SK-N-MC (cell line): Measurements from ENCODE around the gene JADE2.
"Not testable (repeated sequence)": the region's sequence is repeated elsewhere in the genome, so short reads cannot be mapped to it uniquely, and the experiment has no call there.

Experiments
- DNase-seq: peaks from one replicate; pipeline ENCODE4 v3.0.0-alpha.2; 2011; ENCODE audit warnings: low read depth, low spot score
- H3K27ac ChIP-seq: fragments of 200-600 bp; sonication (generic); 2 replicates; pipeline ENCODE4 v1.5.1; 2016; ENCODE audit warnings: mixed run types
- H3K36me3 ChIP-seq: fragments of 200-600 bp; sonication (generic); 2 replicates; pipeline ENCODE4 v1.6.1; 2017; ENCODE audit warnings: antibody characterized with exemption, low read length, mixed read lengths; ENCODE audit not compliant: insufficient read depth
- H3K4me3 ChIP-seq: fragments of 200-600 bp; sonication (generic); 2 replicates; pipeline ENCODE4 v1.5.1; 2016
- H3K9ac ChIP-seq: fragments of 200-600 bp; sonication (generic); 2 replicates; pipeline ENCODE4 v1.8.0; 2017; ENCODE audit warnings: mixed run types, mixed read lengths; ENCODE audit not compliant: insufficient read length
- H3K9me3 ChIP-seq: fragments of 200-600 bp; sonication (generic); 2 replicates; pipeline ENCODE4 v1.6.1; 2017; ENCODE audit warnings: low read depth, mild to moderate bottlenecking, antibody characterized with exemption, low read length, moderate library complexity, mixed read lengths
- EZH2 ChIP-seq: fragments of 200-600 bp; sonication (generic); IDR thresholded peaks from one replicate; pipeline ENCODE4 v1.6.1; 2017; ENCODE audit warnings: antibody characterized with exemption
- FOXP2 ChIP-seq: optimal IDR thresholded peaks from 2 replicates; pipeline ENCODE3; 2011; ENCODE audit warnings: mild to moderate bottlenecking, moderate library complexity; ENCODE audit not compliant: insufficient read depth; ENCODE audit errors: extremely low read length, control extremely low read depth
- POLR2AphosphoS5 ChIP-seq: IDR thresholded peaks from 2 replicates; pipeline ENCODE4 v1.6.1; 2012; ENCODE audit warnings: mild to moderate bottlenecking, low read depth, low read length, borderline replicate concordance

Gene JADE2

DNA sequence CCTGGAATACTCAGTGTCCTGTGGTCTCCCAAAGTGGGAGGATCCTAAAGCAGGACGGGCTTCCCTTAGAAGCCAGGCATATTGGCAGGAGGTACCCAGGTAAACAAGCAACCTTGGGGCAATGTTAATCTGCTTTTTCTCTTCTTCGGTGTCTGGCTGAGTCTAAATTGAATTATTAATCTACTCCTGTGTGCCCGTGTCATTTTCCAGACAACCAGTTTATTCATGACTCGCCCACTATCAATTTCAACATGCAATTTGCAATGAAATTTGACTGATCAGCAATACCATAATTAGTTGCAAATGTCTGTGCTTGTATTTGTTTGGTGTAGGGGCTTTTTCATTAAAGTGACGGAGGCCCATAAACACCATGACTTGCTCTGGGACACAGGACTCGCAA, 32.9 kb upstream of the JADE2 start:
- H3K4me3 ChIP-seq: peak overlapping the region; percentile 38
- DNase-seq: peak; percentile 20
- H3K9me3 ChIP-seq: no peaks in the 10 kb centered on the region
- peak; percentile 26 for TF ChIP-seq FOXP2
- TF ChIP-seq EZH2: no peak
- H3K36me3 ChIP-seq: no peaks in the 10 kb centered on the region
- peak overlapping the region; percentile 24 for H3K9ac ChIP-seq
- H3K27ac ChIP-seq: peak overlapping the region; percentile 49; the same call in 1 of the 2 replicates

DNA sequence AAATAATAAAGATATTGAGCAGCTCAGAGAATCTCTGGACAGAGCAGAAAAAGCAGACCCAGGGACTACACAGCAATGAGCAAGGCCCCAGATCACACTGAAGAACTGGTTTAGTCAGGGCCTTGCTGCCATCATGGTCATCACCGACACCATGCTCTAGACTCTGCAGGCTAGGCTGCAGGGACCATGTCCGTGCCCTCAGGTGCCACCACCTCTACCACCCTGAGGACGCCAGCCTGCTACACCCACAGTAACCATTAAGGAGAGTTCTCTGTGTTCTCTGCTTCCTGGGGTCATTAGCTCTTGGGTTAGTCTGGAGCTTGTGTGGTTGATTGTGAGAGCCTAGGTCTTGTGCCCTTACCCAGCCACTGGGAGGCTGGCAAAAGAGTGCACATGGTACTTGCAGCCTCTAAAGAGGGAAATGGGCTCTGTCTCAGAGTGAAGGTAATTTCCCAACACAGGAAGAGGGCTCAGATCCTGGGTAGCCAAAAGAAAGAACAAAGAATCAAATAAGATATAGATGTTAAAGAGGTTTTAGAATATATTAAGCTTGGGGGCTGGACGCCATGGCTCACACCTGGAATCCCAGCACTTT, 31.9 kb upstream of the JADE2 start:
- H3K4me3 ChIP-seq: no peak overlapping the region
- no peaks in the 10 kb centered on the region for H3K9me3 ChIP-seq
- H3K27ac ChIP-seq: no peak overlapping the region
- TF ChIP-seq FOXP2 (no peak), POLR2AphosphoS5 (no peak), EZH2 (no peak)
- H3K36me3 ChIP-seq: no peaks in the 10 kb centered on the region
- no peak overlapping the region for H3K9ac ChIP-seq
- no peak for DNase-seq

DNA sequence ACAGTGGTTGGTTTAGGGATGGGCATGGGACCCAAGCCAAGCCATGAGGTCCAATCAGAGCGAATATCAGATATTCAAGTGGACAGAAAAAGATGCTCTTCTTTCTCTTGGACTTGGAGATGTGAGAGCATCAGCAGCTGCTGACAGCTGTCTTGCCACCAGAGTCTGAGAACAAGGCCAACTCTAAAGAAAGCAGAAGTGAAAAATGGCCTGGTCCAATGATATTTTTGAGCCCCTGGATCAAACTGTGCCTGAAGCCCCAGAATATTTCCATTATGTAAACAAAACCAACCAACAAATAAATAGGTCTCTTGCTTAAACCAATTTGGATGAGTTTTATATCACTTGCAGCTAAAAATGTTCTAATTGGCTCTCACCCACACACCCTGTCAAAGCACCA, 30.7 kb upstream of the JADE2 start:
- no peak for DNase-seq
- TF ChIP-seq EZH2: no peak
- no peak for TF ChIP-seq FOXP2
- no peak for TF ChIP-seq POLR2AphosphoS5

DNA sequence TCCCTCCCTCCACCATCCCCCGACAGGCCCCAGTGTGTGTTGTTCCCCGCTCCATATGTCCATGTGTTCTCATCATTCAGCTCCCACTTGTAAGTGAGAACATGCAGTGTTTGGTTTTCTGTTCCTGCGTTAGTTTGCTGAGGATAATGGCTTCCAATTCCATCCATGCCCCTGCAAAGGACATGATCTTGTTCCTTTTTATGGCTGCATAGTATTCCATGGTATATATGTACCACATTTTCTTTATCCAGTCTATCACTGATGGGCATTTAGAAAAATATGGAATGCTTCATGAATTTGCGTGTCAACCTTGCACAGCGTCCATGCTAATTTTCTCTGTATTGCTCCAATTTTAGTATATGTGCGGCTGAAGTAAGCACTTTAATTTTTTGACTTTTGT, 25.6 kb upstream of the JADE2 start:
- not testable (repeated sequence) for DNase-seq, H3K27ac ChIP-seq, H3K36me3 ChIP-seq, H3K9ac ChIP-seq, H3K9me3 ChIP-seq, H3K4me3 ChIP-seq

More for the DNA sequence above, 30.7 kb upstream of the JADE2 start:
- no peak overlapping the region for H3K27ac ChIP-seq
- H3K9ac ChIP-seq: no peak overlapping the region
- H3K36me3 ChIP-seq: no peaks in the 10 kb centered on the region
- no peaks in the 10 kb centered on the region for H3K9me3 ChIP-seq
- H3K4me3 ChIP-seq: no peak overlapping the region

DNA sequence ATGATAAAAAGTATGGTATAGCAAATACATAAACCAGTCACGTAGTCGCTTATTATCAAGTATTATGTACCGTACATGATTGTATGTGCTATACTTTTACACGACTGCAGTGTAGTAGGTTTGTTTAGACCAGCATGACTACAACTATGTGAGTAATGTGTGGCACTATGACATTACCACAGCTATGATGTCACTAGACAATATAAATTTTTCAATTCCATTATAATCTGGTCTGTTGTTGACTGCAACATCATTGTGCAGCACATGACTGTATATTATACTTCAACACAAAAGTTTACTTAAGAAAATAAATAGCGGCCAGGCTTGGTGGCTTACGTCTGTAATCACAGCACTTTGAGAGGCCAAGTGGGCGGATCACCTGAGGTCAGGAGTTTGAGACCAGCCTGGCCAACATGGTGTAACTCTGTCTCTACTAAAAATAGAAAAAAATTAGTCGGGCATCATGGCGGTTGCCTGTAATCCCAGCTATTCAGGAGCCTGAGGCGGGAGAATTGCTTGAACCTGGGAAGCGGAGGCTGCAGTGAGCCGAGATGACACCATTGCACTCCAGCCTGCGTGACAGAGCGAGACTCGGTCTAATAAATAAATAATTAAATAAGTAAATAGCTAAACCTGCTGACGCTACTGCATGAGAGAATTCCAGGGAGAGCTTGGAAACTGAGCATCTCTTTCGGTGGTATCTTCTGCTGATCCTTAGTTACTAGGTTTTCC, 24.6 kb upstream of the JADE2 start:
- Histone ChIP-seq H3K27ac (no peak overlapping the region), H3K9me3 (no peaks in the 10 kb centered on the region), H3K9ac (no peak overlapping the region), H3K4me3 (no peak overlapping the region), H3K36me3 (no peaks in the 10 kb centered on the region)
- no peak for TF ChIP-seq POLR2AphosphoS5
- TF ChIP-seq EZH2: no peak
- no peak for TF ChIP-seq FOXP2
- DNase-seq: no peak

DNA sequence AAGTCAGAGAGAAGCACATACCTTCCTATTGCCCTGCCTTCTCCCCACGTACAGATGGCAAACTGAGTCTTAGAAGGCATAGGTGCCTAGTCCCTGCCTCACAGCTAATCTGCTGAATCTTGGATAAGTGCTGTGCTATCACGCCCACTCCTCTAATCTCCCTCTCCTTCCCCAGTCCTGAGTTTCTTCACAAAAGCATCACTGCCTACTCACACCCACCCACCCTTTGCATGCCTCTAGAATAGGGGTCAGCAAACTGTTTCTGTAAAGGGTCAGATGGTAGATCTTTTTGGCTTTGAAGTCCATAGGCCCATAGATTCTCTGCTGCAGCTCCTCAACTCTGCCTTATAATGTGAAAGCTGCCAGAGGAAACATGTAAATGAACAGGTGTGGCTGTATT, 23.2 kb upstream of the JADE2 start:
- no peak for DNase-seq
- H3K9ac ChIP-seq: no peak overlapping the region
- H3K27ac ChIP-seq: no peak overlapping the region

DNA sequence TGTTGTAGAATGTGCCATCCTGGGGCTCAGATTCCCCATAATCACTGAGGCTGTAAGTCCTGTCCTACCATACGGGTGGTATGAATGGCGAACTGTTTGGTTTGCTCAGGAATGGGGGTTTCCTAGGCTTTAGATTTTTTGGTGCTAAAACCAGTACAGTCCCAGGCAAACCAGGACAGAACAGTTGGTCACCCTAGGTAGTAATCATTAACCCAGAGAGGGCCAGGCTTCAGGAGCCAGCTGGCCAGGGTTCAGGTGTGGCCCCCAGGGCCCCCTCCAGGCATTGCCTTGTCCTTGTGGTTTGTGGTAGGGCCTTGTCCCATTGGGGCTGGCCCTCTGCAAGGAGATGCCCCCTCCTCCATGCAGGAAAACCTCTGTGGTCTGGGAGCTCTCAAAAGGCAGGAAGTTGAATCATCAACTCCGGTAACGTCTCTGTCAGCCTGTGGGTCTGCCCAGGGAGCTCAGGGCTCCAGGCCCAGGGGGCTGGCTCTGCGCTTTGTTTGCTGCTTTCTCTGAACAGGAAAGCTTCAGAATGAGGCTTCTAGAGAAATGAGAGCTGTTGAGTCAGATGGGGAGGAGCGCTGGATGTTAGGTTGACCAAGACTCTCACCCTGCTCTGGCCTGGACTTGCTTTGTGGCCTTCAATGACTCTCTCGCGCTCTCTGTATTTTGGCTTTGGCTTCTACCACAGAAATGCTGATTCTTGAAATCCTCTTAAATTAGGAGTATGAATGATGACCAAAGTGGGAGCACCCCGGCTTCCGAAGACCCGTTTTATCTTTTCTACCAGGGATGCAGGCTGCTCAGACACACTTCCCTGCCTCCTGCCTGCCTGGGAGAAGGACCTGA, 22.2 kb upstream of the JADE2 start:
- DNase-seq: no peak
- H3K36me3 ChIP-seq: no peaks in the 10 kb centered on the region
- peak overlapping the region; percentile 2 for H3K9ac ChIP-seq
- no peak overlapping the region for H3K4me3 ChIP-seq
- peak overlapping the region; percentile 69; the same call in 1 of the 2 replicates for H3K27ac ChIP-seq
- H3K9me3 ChIP-seq: no peaks in the 10 kb centered on the region
- TF ChIP-seq EZH2: no peak
- no peak for TF ChIP-seq POLR2AphosphoS5
- no peak for TF ChIP-seq FOXP2

More for the DNA sequence above, 23.2 kb upstream of the JADE2 start:
- H3K9me3 ChIP-seq: no peaks in the 10 kb centered on the region
- H3K4me3 ChIP-seq: no peak overlapping the region
- H3K36me3 ChIP-seq: no peaks in the 10 kb centered on the region
- TF ChIP-seq FOXP2: no peak
- no peak for TF ChIP-seq POLR2AphosphoS5
- TF ChIP-seq EZH2: no peak

DNA sequence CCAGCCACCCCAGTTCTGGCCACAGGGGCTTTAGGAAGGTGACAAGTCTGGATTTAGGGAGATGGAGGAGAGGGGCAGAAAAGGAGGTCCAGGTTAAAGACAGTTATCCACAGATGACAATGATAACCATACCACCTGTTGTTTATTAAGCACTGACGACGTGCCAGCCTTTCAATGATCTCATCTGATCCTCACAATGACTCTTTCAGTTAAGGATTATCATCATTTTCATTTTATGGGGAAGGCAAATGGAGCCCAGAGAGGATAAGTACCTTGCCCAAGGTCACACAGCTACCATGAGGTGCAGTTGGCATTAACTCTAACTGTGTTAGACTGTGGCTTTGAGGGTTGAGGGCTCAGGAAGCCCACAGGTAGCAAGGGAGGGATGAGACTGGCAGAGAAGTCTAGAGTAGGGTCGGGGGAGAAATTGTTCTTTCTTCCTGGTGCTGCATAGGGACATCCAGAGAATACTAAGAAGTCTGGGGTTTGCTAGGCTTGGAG, 21.5 kb upstream of the JADE2 start:
- DNase-seq: no peak
- H3K4me3 ChIP-seq: no peak overlapping the region
- no peaks in the 10 kb centered on the region for H3K36me3 ChIP-seq
- peak overlapping the region; percentile 2 for H3K9ac ChIP-seq
- no peaks in the 10 kb centered on the region for H3K9me3 ChIP-seq
- TF ChIP-seq POLR2AphosphoS5 (no peak), FOXP2 (no peak), EZH2 (no peak)
- H3K27ac ChIP-seq: peak overlapping the region; percentile 69; the same call in 1 of the 2 replicates
